ENCODE results near the gene GRIK4.

- no peak for TF ChIP-seq CTCF (IDR thresholded peaks at IDR 0.05)
- no peak for TF ChIP-seq POLR2AphosphoS5 (IDR thresholded peaks at IDR 0.05)
- TF ChIP-seq POLR2A (IDR thresholded peaks at IDR 0.05): no peak
- TF ChIP-seq EP300 (IDR thresholded peaks at IDR 0.05): no peak
Observed at GRCh38 chr11:120505801-120506425, 5.6 kb upstream of the GRIK4 start.
